HL-60 (cell line): ENCODE results near the gene GTF2IRD1.

Source experiments
- DNase-seq, 2 experiments: peaks; one replicate each; pipeline ENCODE4 v3.0.0-alpha.2; 2010 to 2020; ENCODE audit warnings: low read depth in 1 of 2, low spot score in 1 of 2
- H3K27ac ChIP-seq: fragments of 250-450 bp; sonication (Bioruptor Pico); replicated peaks from 2 replicates; pipeline ENCODE4 v1.5.1; 2020; ENCODE audit warnings: mild to moderate bottlenecking, moderate library complexity
- H3K27me3 ChIP-seq: fragments of 250-450 bp; sonication (Bioruptor Pico); 2 replicates; pipeline ENCODE4 v1.5.1; 2021; ENCODE audit warnings: mild to moderate bottlenecking, moderate library complexity; ENCODE audit not compliant: insufficient read depth, poor library complexity, severe bottlenecking
- H3K4me3 ChIP-seq: replicated peaks from 2 replicates; pipeline ENCODE4 v1.5.1; 2011; ENCODE audit warnings: mild to moderate bottlenecking, control low read depth, low read length; ENCODE audit not compliant: insufficient read depth
- GABPA ChIP-seq: IDR thresholded peaks from 2 replicates; pipeline ENCODE4 v1.6.1; 2012; ENCODE audit warnings: low read depth
- POLR2AphosphoS5 ChIP-seq: IDR thresholded peaks from 2 replicates; pipeline ENCODE4 v1.6.1; 2012; ENCODE audit warnings: low read depth
- SPI1 ChIP-seq: IDR thresholded peaks from 2 replicates; pipeline ENCODE4 v1.6.1; 2012; ENCODE audit warnings: low read depth, mild to moderate bottlenecking, borderline replicate concordance
- TF ChIP-seq, protein P1 (sequence below): IDR thresholded peaks from 2 replicates; pipeline ENCODE4 v1.6.1; 2012; ENCODE audit warnings: low read depth; ENCODE audit not compliant: insufficient replicate concordance
- TF ChIP-seq, protein P2 (sequence below): IDR thresholded peaks from one replicate; pipeline ENCODE4 v1.5.1; 2011; ENCODE audit warnings: low read length, control low read depth, inconsistent platforms; ENCODE audit not compliant: insufficient read depth

The GTF2IRD1 gene

DNA sequence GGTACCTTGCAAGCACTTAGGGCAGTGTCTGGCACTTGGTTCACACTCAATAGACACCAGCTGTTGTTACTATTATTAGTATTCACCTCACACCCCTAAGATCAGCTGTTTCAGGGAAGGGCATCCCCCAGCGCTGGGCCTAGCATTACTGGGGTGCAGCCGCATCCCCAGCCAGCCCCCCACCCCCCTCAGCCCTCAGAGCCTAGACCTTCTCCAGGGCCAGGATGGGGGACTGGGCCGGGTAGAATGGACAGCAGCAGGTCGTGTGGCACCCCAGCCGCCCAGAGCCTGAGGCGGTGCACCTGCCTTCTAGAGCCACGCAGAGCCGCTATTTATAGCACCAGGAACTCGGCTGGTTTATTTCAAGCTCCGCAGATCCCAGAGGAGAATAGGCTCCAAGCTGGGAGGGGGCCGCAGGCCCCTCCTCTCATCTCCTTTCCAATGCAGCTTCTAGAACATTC, 60.5 kb downstream of the GTF2IRD1 start:
- Histone ChIP-seq H3K27ac (no peak overlapping the region), H3K4me3 (no peak overlapping the region), H3K27me3 (no peaks in the 10 kb centered on the region)
- TF ChIP-seq GABPA (no peak), POLR2AphosphoS5 (no peak), SPI1 (no peak)
- TF ChIP-seq, protein P1, sequence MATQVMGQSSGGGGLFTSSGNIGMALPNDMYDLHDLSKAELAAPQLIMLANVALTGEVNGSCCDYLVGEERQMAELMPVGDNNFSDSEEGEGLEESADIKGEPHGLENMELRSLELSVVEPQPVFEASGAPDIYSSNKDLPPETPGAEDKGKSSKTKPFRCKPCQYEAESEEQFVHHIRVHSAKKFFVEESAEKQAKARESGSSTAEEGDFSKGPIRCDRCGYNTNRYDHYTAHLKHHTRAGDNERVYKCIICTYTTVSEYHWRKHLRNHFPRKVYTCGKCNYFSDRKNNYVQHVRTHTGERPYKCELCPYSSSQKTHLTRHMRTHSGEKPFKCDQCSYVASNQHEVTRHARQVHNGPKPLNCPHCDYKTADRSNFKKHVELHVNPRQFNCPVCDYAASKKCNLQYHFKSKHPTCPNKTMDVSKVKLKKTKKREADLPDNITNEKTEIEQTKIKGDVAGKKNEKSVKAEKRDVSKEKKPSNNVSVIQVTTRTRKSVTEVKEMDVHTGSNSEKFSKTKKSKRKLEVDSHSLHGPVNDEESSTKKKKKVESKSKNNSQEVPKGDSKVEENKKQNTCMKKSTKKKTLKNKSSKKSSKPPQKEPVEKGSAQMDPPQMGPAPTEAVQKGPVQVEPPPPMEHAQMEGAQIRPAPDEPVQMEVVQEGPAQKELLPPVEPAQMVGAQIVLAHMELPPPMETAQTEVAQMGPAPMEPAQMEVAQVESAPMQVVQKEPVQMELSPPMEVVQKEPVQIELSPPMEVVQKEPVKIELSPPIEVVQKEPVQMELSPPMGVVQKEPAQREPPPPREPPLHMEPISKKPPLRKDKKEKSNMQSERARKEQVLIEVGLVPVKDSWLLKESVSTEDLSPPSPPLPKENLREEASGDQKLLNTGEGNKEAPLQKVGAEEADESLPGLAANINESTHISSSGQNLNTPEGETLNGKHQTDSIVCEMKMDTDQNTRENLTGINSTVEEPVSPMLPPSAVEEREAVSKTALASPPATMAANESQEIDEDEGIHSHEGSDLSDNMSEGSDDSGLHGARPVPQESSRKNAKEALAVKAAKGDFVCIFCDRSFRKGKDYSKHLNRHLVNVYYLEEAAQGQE, result no peak
- TF ChIP-seq, protein P2, sequence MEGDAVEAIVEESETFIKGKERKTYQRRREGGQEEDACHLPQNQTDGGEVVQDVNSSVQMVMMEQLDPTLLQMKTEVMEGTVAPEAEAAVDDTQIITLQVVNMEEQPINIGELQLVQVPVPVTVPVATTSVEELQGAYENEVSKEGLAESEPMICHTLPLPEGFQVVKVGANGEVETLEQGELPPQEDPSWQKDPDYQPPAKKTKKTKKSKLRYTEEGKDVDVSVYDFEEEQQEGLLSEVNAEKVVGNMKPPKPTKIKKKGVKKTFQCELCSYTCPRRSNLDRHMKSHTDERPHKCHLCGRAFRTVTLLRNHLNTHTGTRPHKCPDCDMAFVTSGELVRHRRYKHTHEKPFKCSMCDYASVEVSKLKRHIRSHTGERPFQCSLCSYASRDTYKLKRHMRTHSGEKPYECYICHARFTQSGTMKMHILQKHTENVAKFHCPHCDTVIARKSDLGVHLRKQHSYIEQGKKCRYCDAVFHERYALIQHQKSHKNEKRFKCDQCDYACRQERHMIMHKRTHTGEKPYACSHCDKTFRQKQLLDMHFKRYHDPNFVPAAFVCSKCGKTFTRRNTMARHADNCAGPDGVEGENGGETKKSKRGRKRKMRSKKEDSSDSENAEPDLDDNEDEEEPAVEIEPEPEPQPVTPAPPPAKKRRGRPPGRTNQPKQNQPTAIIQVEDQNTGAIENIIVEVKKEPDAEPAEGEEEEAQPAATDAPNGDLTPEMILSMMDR, result no peak
- no peak for DNase-seq

DNA sequence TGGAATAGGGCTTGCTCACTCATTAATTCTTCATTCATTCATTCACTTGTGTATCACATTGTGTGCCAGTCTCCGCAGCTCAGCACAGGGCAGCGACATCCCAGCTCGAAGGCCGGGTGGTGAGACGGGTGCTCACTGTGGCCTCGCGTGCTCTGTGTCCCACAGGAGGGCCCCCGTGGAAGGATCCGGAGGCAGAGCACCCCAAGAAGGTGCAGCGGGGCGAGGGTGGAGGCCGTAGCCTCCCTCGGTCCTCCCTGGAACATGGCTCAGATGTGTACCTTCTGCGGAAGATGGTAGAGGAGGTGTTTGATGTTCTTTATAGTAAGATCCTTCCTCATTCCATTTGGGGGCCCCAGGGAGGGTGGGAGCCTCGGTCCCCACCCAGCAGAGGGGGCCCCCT, 61.6 kb downstream of the GTF2IRD1 start:
- DNase-seq, result no peak
- TF ChIP-seq, protein P1, result no peak
- TF ChIP-seq, protein P2, result no peak
- TF ChIP-seq SPI1 (no peak), GABPA (no peak), POLR2AphosphoS5 (no peak)
- Histone ChIP-seq H3K27ac (no peak overlapping the region), H3K4me3 (no peak overlapping the region), H3K27me3 (no peaks in the 10 kb centered on the region)

DNA sequence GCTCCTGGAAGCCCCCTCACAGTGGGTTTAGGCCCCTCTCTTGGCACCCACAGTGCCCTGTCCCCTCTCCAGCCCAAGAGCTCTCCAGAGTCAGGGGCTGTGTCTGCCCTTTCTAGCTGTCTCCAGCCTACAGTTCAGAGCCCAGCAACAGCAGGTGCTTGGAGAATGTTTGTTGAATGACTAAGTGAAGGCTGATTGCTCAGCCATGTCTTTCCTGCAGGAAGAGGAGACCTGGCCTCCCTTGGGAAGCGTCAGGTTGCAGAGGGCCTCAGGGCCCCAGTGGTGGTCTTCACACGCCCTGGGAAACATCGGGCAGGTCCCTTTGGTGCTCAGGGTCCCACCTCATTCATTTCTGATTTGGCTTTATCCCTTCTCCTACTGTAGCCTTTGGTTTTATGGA, 62.5 kb downstream of the GTF2IRD1 start:
- TF ChIP-seq, protein P1, result no peak
- TF ChIP-seq GABPA (no peak), POLR2AphosphoS5 (no peak), SPI1 (no peak)
- TF ChIP-seq, protein P2, result no peak
- H3K4me3 ChIP-seq, result no peak overlapping the region
- no peak overlapping the region for H3K27ac ChIP-seq
- H3K27me3 ChIP-seq, result no peaks in the 10 kb centered on the region
- no peak for DNase-seq
